Gastrocnemius medialis (tissue), 4 donors: Measurements from ENCODE around the gene ZNF583.

ENCODE experiments used
- POLR2A ChIP-seq, 2 donors: fragments of 450-650 bp; IDR thresholded peaks; one replicate each; pipeline ENCODE4 v1.6.1; 2017; ENCODE audit warnings: antibody characterized with exemption in 2 of 2, mild to moderate bottlenecking in 2 of 2, moderate library complexity in 2 of 2
- TF ChIP-seq, protein P1 (sequence below), 5 experiments: fragments of 450-650 bp in 3 of 5; fragments of 200-600 bp in 2 of 5; sonication (generic) in 2 of 5; IDR thresholded peaks in 4 of 5; conservative IDR thresholded peaks in 1 of 5; 1 replicate in 4 of 5; 2 replicates in 1 of 5; pipeline ENCODE4 v1.5.1; 2016 to 2019; ENCODE audit warnings: antibody characterized with exemption in 5 of 5, mild to moderate bottlenecking in 3 of 5, moderate library complexity in 3 of 5

DNA sequence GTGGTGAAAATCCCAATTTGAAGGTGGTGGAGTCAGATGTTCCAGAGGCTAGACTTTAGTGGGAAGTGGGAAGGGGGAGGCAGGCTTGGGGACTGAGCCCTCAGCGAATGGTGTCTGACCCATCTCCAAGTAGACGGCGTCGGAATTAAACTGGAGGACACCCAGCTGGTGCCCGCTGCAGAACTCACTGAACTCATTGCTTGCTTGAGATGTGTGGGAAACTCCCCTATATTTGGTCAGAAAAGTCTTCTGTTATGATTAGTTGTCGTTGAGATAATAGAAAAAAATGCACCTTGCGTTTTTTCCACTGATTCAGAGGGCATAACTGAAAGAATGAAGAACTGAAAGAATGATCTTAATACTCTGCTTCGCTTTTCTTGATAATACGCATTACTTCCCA is 871 bp upstream of the ZNF583 start:
- TF ChIP-seq, protein P1, sequence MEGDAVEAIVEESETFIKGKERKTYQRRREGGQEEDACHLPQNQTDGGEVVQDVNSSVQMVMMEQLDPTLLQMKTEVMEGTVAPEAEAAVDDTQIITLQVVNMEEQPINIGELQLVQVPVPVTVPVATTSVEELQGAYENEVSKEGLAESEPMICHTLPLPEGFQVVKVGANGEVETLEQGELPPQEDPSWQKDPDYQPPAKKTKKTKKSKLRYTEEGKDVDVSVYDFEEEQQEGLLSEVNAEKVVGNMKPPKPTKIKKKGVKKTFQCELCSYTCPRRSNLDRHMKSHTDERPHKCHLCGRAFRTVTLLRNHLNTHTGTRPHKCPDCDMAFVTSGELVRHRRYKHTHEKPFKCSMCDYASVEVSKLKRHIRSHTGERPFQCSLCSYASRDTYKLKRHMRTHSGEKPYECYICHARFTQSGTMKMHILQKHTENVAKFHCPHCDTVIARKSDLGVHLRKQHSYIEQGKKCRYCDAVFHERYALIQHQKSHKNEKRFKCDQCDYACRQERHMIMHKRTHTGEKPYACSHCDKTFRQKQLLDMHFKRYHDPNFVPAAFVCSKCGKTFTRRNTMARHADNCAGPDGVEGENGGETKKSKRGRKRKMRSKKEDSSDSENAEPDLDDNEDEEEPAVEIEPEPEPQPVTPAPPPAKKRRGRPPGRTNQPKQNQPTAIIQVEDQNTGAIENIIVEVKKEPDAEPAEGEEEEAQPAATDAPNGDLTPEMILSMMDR (IDR thresholded peaks at IDR 0.05 in 4 of 5, conservative IDR thresholded peaks at IDR 0.05 in 1 of 5), result no peak
- no peak for TF ChIP-seq POLR2A (IDR thresholded peaks at IDR 0.05)
